ENCODE measurements around the gene RABAC1. TPM values are rescaled to one million over a fixed set of nuclear protein-coding genes. Genes with fewer than 3 reads are reported as not detected.

The RABAC1 gene
- total and polyA plus RNA-seq, 2 donors (not counting 3 experiments of a cell fraction or from before 2014, with no cell fraction given): 178 to 591 TPM

DNA sequence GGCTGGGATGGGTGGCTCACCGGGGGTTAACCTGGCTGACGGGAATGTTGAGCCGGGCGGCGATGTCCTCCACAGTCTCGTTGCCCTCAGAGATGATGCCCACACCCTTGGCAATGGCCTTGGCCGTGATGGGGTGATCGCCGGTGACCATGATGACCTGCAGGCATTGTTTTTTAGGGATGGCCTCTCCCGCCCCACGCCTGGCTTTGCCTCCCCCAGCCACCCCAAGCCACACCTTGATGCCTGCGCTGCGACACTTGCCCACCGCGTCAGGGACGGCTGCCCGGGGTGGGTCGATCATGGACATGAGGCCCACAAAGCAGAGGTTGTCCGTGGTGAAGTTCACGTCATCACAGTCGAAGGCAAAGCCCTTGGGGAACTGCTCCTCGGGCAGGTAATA is 18.8 kb upstream of the RABAC1 start:
- FAIRE-seq (no peak), DNase-seq (ENCODE audit: low read depth, low spot score) (no peak)
- intact Hi-C loops (cut with micrococcal nuclease): no loop called here
- H3K36me3 ChIP-seq (ENCODE audit: control insufficient read depth in 2 of 2, extremely low read depth in 1 of 2, insufficient read depth in 2 of 2, low read length in 2 of 2): no peaks in the 10 kb centered on the region
- CTCF ChIA-PET: no interaction called here
- H3K9ac ChIP-seq (replicated peaks; ENCODE audit: extremely low read depth, insufficient read depth, low read length): no peak overlapping the region
- H3K4me1 ChIP-seq (ENCODE audit: control insufficient read depth, extremely low read depth, insufficient read depth, low read length): no peaks in the 10 kb centered on the region
- no peaks in the 10 kb centered on the region for H3K27me3 ChIP-seq (ENCODE audit: control insufficient read depth in 2 of 2, insufficient read depth in 2 of 2, low read length in 2 of 2)
- H3K4me2 ChIP-seq (ENCODE audit: insufficient read depth, low read length): no peak overlapping the region
- POLR2A ChIA-PET: no interaction called here
- BruUV-seq (replicated peaks): no TSS peak
- no peaks in the 10 kb centered on the region for H4K20me1 ChIP-seq (replicated peaks; ENCODE audit: control insufficient read depth, extremely low read depth, insufficient read depth, low read length)
- no peak overlapping the region for H3K27ac ChIP-seq (ENCODE audit: insufficient read depth, low read depth, low read length)
- no peaks in the 10 kb centered on the region for H3K9me3 ChIP-seq (replicated peaks; ENCODE audit: control insufficient read depth, insufficient read depth, low read length)
- H3K4me3 ChIP-seq (replicated peaks in 1 of 3; ENCODE audit: insufficient read depth in 1 of 3, low read depth in 1 of 3, low read length in 3 of 3): no peak overlapping the region
- no peak for TF ChIP-seq MYC (IDR thresholded peaks at IDR 0.05; ENCODE audit: low read depth, low read length)
- TF ChIP-seq FOS (IDR thresholded peaks at IDR 0.05; ENCODE audit: borderline replicate concordance, insufficient read depth, low read length): no peak
- TF ChIP-seq POLR2AphosphoS5 (IDR thresholded peaks at IDR 0.05; ENCODE audit: insufficient read depth, low read depth, low read length): no peak
- TF ChIP-seq POLR2A (IDR thresholded peaks at IDR 0.05; ENCODE audit: low read depth, low read length): no peak
- no peak for TF ChIP-seq EZH2 (IDR thresholded peaks at IDR 0.05; ENCODE audit: borderline replicate concordance, low read depth, low read length, severe bottlenecking)
- TF ChIP-seq, protein P1, sequence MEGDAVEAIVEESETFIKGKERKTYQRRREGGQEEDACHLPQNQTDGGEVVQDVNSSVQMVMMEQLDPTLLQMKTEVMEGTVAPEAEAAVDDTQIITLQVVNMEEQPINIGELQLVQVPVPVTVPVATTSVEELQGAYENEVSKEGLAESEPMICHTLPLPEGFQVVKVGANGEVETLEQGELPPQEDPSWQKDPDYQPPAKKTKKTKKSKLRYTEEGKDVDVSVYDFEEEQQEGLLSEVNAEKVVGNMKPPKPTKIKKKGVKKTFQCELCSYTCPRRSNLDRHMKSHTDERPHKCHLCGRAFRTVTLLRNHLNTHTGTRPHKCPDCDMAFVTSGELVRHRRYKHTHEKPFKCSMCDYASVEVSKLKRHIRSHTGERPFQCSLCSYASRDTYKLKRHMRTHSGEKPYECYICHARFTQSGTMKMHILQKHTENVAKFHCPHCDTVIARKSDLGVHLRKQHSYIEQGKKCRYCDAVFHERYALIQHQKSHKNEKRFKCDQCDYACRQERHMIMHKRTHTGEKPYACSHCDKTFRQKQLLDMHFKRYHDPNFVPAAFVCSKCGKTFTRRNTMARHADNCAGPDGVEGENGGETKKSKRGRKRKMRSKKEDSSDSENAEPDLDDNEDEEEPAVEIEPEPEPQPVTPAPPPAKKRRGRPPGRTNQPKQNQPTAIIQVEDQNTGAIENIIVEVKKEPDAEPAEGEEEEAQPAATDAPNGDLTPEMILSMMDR (IDR thresholded peaks at IDR 0.05; ENCODE audit: extremely low read depth in 1 of 2, insufficient read depth in 1 of 2, low read depth in 1 of 2, low read length in 2 of 2): no peak
- no peak for TF ChIP-seq JUN (IDR thresholded peaks at IDR 0.05; ENCODE audit: borderline replicate concordance, insufficient read depth, insufficient read length, low read depth)
- TF ChIP-seq, protein P2, sequence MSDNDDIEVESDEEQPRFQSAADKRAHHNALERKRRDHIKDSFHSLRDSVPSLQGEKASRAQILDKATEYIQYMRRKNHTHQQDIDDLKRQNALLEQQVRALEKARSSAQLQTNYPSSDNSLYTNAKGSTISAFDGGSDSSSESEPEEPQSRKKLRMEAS (IDR thresholded peaks at IDR 0.05; ENCODE audit: insufficient read depth, insufficient read length): no peak
- TF ChIP-seq GATA2 (IDR thresholded peaks at IDR 0.05; ENCODE audit: insufficient read depth, insufficient read length, low read depth, low read length): no peak
- H2AFZ ChIP-seq (ENCODE audit: low read depth, low read length): no peak overlapping the region
- dilution Hi-C loops (cut with MboI; ENCODE audit: extremely low pct_ligation_motif_present, low sequenced_read_pairs): no loop called here
- H3K9me1 ChIP-seq (replicated peaks; ENCODE audit: control insufficient read depth, extremely low read depth, insufficient read depth, low read length): no peaks in the 10 kb centered on the region
- H3K79me2 ChIP-seq (ENCODE audit: control insufficient read depth, insufficient read depth, low read length): no peaks in the 10 kb centered on the region

Measured in endothelial cell of umbilical vein (primary cell).